Measurements from ENCODE around the gene ROBO1. TPM values are rescaled to one million over a fixed set of nuclear protein-coding genes. Genes with fewer than 3 reads are reported as not detected.

ROBO1 gene
- total RNA-seq, 1 donor from 2014 or later = 13.4 TPM

- H3K4me1 ChIP-seq = no peaks in the 10 kb centered on the region
- no peaks in the 10 kb centered on the region for H3K36me3 ChIP-seq
- H3K9me3 ChIP-seq = no peaks in the 10 kb centered on the region
- no peak for DNase-seq (ENCODE audit: low spot score in 2 of 2)
- TF ChIP-seq CTCF (IDR thresholded peaks at IDR 0.05) = no peak
- no peaks in the 10 kb centered on the region for H3K27me3 ChIP-seq
- H3K4me3 ChIP-seq = no peak overlapping the region
- no peak overlapping the region for H3K27ac ChIP-seq
- intact Hi-C loops (cut with DNase I) = no loop called here
Measured at GRCh38 chr3:78804251-78805037, 963.4 kb downstream of the ROBO1 start.

- no peak overlapping the region for H3K27ac ChIP-seq
- TF ChIP-seq CTCF (IDR thresholded peaks at IDR 0.05) = no peak
- no peaks in the 10 kb centered on the region for H3K4me1 ChIP-seq
- H3K9me3 ChIP-seq = no peaks in the 10 kb centered on the region
- intact Hi-C loops (cut with DNase I) = no loop called here
- H3K27me3 ChIP-seq = no peaks in the 10 kb centered on the region
- no peaks in the 10 kb centered on the region for H3K36me3 ChIP-seq
- no peak for DNase-seq (ENCODE audit: low spot score in 2 of 2)
- no peak overlapping the region for H3K4me3 ChIP-seq
Measured at GRCh38 chr3:78802562-78802930, 965.3 kb downstream of the ROBO1 start.

- H3K27ac ChIP-seq = no peak overlapping the region
- DNase-seq (ENCODE audit: low spot score in 2 of 2) = no peak
- H3K4me3 ChIP-seq = no peak overlapping the region
- H3K4me1 ChIP-seq = no peaks in the 10 kb centered on the region
- no peaks in the 10 kb centered on the region for H3K36me3 ChIP-seq
- H3K27me3 ChIP-seq = no peaks in the 10 kb centered on the region
- intact Hi-C loops (cut with DNase I) = no loop called here
- no peaks in the 10 kb centered on the region for H3K9me3 ChIP-seq
- no peak for TF ChIP-seq CTCF (IDR thresholded peaks at IDR 0.05)
Measured at GRCh38 chr3:78801926-78802561, 965.8 kb downstream of the ROBO1 start.

GRCh38 chr3:78799681-78800080 lies 968.1 kb downstream of the ROBO1 start:
- no peak overlapping the region for H3K27ac ChIP-seq
- H3K4me1 ChIP-seq = no peaks in the 10 kb centered on the region
- no peak overlapping the region for H3K4me3 ChIP-seq
- intact Hi-C loops (cut with DNase I) = no loop called here
- no peaks in the 10 kb centered on the region for H3K27me3 ChIP-seq
- no peak for DNase-seq (ENCODE audit: low spot score in 2 of 2)
- H3K9me3 ChIP-seq = no peaks in the 10 kb centered on the region
- H3K36me3 ChIP-seq = no peaks in the 10 kb centered on the region
- TF ChIP-seq CTCF (IDR thresholded peaks at IDR 0.05) = no peak

GRCh38 chr3:78798266-78798832 lies 969.4 kb downstream of the ROBO1 start:
- H3K9me3 ChIP-seq = no peaks in the 10 kb centered on the region
- intact Hi-C loops (cut with DNase I) = no loop called here
- TF ChIP-seq CTCF (IDR thresholded peaks at IDR 0.05) = no peak
- H3K4me3 ChIP-seq = no peak overlapping the region
- H3K27ac ChIP-seq = no peak overlapping the region
- H3K36me3 ChIP-seq = no peaks in the 10 kb centered on the region
- no peaks in the 10 kb centered on the region for H3K27me3 ChIP-seq
- H3K4me1 ChIP-seq = no peaks in the 10 kb centered on the region
- no peak for DNase-seq (ENCODE audit: low spot score in 2 of 2)

Data from ascending aorta (tissue), 2 donors.